NCI-H1092 treated with DMSO at 0.1 percent for 48 hours (cell line): ENCODE data around the gene RPLP2.

ENCODE experiments used
- DNase-seq: peaks from one replicate; lab custom pipeline; 2025; lab: John Stamatoyannopoulos, UW

Gene RPLP2

DNA sequence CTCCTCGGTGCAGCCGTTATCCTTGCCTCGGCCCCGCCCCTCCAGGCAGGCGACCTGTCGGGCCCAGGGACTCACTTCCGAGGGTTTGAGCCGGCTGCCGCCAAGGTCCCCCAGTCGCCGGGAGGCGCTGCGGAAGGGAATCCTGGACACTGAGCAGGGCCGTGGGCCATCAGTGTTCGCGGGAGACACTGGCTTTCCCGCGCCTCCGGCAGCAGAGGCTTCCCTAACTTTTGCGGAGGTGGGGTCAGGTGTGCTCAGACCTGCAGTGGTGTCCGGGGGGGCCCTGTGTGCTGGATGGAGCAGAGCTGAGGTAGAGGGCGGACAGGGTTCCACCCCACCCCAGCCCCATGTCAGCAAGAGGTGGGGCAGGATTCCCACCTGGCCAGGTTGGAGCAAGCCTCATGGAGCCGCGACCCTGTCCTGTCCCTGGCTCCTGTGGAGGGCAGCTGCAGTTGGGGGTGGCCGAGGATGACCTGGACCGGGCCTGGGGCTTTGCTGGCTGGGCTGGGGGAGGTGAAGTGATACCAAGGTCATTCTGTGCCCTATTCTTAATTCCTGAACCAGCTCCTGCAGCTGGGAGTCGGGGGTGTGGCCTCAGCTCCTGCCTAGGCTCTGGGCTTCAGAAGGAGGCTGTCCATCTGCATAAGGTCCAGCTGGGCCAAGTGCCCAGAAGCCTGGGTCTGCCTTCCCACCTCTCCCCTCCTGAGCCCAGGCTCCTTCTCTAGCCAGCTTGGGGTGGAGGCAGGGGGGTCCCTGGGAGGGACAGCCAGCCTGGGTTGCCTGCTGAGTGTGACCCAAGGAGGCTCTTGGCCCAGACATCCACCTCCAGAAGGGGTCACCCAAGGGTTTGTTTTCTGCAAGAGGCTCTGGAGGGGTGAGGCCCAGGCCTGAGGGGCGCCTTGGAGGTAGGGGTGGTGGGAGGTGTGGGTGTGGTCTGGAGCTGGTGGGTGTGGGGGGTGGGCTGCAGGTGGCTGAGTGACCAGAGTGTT, 41.3 kb downstream of the RPLP2 start:
- no peak for DNase-seq

DNA sequence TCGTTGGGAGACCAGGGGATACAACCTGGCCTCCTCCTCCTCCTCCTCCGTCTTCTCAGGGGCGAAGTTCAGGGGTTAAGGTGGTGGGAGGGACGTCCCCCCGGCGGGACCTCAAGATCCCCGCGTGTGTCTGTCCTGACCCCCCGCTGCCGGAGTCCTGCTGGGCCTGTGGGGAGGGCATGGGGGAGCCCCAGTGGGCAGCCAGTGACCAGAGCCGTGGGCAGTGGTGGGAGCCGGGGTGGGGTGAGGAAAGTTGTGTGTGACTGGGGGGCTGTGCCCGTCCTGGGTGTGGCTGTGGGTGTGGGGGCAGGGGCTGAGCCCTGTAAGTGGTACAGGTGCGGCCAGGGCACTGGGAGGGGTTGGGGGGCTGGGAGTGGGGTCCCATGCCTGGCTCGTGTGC, 43.0 kb downstream of the RPLP2 start:
- no peak for DNase-seq

DNA sequence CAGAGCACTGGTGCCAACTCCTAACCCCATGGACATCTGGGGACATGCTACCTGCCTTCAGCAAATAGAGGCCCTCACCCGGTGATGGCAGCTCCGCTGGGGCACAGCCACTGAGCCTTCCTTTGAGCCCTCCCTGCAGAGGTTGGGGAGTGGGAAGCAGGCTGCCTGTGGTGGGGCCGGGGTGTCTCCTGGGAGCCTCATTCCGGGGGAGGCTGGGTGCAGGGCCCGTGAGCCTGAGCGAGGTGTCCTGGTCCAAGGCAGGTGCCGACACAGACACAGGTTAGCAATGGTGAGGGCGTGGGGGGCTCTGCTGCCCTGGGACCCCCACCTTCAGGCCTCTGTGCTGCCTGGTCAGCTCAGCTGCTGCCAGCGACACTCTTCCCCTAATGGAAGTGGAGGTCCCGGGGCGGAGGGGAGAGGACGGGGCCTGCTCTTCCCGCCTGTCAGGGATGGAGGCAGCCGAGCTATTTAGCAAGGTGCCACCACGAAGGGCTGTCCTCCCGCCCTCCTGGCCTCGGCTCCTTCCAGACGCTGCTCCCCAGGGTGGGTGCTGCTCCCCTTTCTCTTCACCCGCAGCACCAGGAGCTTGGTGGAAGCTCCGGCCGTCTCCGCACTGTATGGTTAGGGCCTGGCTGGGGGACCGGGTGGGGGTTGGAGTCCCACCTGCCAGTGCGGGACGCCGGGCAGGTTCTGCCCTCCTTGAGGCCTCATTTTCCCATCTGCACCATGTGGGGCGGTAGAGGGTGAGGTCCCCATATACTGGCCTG, 44.1 kb downstream of the RPLP2 start:
- DNase-seq: no peak

DNA sequence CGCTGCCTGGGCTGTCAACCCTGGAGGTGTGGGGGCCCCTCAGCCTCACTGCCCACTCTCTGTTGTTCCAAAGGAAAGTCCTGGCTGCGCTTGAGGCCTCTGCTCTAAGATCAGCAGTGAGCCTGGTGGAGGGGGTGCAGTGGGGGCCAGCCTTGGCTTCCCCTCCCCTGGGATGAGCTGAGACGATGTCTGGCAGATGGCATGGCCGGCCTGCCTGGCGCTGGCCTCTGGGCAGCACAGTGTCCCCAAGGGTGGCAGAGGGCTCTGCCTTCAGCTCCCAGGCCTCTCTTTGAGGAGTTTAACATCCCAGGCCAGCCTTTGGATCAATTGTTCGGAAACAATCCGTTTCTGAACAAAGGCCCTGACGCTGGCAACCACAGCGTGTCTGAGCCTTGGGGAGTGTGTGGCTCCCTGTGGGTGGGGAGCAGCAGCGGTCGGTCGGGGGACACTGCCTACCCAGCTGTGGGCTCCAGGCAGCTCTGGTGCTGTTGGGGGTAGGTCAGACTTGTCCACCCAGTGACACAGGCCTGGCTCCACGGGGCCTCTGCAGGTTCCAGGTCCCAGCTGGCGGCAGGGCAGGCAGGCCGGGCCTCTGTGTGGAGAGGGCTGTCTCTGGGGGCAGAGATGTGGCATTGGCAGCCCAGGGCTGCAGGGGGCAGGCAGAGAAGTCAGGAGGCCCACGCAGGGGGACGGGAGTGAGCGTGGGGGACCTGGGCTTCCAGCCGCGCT, 45.0 kb downstream of the RPLP2 start:
- no peak for DNase-seq

GRCh38 chr11:855330-855674, 45.5 kb downstream of the RPLP2 start:
- no peak for DNase-seq

GRCh38 chr11:855796-856195, 46.0 kb downstream of the RPLP2 start:
- DNase-seq: no peak

DNA sequence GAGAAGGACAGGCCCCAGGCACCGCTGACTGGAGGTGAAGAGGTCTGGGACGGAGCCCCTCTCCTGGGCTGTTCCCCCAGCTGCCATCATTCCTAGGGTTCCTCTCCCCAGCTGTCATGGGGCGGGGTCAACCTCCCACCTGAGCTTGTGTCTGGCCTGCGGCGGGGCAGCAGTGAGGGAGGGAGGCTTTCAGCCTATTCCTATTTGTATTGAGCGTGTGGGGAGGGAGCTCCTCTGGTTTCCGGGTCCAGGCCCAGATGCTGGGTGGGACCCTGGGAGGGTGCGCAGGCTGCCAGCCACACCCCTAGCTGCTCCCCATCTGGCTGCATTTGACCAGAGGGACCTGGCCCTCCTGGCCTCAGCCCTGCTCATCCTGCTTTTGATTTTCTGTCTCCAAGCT, 46.6 kb downstream of the RPLP2 start:
- no peak for DNase-seq

- DNase-seq: no peak
These were observed 48.4 kb downstream of the RPLP2 start for GRCh38 chr11:858053-858761.

- no peak for DNase-seq
These were observed 49.1 kb downstream of the RPLP2 start for GRCh38 chr11:858762-859339.

- peak; percentile 85 for DNase-seq
These were observed 49.8 kb downstream of the RPLP2 start for GRCh38 chr11:859394-860131.

DNA sequence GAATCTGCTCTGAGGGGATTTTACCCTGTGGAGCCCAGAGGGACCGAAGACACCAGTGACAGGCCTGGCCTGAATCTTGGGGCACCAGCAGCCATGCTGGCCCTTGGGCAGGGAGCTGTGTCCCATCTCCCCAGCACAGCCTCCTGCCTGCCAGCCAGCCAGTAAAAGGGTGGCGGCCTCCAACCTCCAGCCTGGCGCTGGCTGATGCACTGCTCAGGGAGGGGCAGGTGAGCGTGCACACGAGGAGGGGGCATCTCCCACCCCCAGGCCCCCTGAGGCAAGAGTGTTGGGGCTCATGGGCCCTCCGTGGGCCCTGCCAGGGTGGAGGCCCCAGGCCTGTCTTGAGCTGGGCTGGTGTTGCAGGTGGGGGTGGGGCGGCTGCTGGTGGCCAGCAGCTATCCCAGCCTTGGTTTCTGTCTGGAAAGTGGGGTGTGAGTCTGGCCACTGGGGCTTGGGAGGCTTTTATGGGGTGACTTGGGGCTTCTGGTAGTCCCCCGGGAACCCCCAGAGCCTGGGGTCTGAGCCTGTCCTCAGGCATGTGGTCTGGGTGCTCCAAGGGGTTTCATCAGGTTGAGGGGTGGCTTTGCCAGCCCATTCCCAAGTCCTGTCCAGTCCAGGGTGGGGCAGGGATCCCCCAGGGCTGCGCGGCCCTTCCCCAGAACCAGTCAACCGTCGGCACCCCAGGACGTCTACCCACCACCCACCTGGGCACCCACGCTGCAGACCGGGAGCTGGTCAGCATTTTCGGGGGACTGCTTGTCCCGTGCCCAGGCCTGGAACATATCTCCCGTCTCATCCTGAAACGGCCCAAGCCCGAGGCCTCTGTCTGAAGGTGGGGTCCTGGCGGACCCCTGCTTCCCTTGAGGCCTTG, 50.7 kb downstream of the RPLP2 start:
- DNase-seq: no peak

GRCh38 chr11:861105-861479, 51.3 kb downstream of the RPLP2 start:
- peak; percentile 22 for DNase-seq

DNA sequence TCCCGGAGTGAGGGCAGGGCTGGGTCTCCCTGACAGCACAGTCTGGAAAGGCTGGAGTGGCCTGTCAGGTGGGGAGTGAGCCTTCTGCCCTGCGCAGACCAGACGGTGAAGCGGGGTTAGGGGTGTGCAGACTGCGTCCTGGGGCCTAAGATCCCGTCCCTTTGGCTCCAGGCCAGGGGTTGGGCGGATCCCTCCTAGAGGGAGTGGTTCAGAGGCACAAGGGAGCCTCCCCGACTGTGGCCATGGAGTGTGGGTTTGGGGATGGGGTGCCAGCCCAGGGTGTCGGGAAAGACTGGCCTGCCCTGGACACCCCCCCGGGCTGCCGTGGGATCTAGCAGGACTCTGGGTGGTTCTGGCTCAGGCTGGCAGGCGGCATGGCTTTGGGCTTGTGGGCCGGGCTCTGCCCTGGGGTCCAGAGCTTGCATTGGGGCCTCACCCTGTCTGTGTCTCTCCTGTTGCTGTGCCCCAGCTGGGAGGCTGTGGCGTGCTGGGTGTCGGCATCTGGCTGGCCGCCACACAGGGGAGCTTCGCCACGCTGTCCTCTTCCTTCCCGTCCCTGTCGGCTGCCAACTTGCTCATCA, 52.4 kb downstream of the RPLP2 start:
- DNase-seq: no peak
